K562 (cell line): Measurements from ENCODE around the gene OR2S2. TPM values are rescaled to one million over a fixed set of nuclear protein-coding genes. Genes with fewer than 3 reads are reported as not detected.

Experiments
- HOXB6 ChIP-seq: fragments of 250-450 bp; sonication (Bioruptor Pico); IDR thresholded peaks from 2 replicates; pipeline ENCODE4 v1.5.1; 2022; ENCODE audit warnings: mild to moderate bottlenecking, borderline replicate concordance
- MAZ ChIP-seq, 2 experiments: fragments of 450-650 bp in 1 of 2; sonication (generic) in 1 of 2; formaldehyde crosslinking; IDR thresholded peaks in 1 of 2; conservative IDR thresholded peaks in 1 of 2; 2 replicates each; pipeline versions ENCODE4 v1.4.0 to v1.5.0; 2020; ENCODE audit warnings: mild to moderate bottlenecking in 1 of 2, missing genetic modification reagents in 1 of 2
- MECOM ChIP-seq: fragments of 250-450 bp; sonication (Bioruptor Pico); IDR thresholded peaks from 2 replicates; pipeline ENCODE4 v1.8.0; 2022; ENCODE audit warnings: inconsistent platforms
- MIER1 ChIP-seq: fragments of 450-650 bp; IDR thresholded peaks from 2 replicates; pipeline ENCODE4 v1.6.1; 2016; ENCODE audit warnings: antibody characterized with exemption, mild to moderate bottlenecking, low read depth
- NELFE ChIP-seq: IDR thresholded peaks from 2 replicates; pipeline ENCODE4 v1.6.1; 2011; ENCODE audit warnings: mild to moderate bottlenecking; ENCODE audit not compliant: insufficient read depth, insufficient read length
- PML ChIP-seq: IDR thresholded peaks from 2 replicates; pipeline ENCODE4 v1.6.1; 2012; ENCODE audit warnings: low read length, inconsistent platforms
- POLR3A ChIP-seq: IDR thresholded peaks from 2 replicates; pipeline ENCODE4 v1.6.1; 2011; ENCODE audit warnings: borderline replicate concordance, mild to moderate bottlenecking, moderate library complexity; ENCODE audit not compliant: insufficient read length, insufficient read depth; ENCODE audit errors: extremely low read depth
- REST ChIP-seq, 2 experiments: fragments of 450-650 bp; formaldehyde crosslinking in 1 of 2; IDR thresholded peaks; 2 replicates each; pipeline versions ENCODE4 v1.4.0 to v1.6.1; 2014 to 2020; ENCODE audit warnings: mild to moderate bottlenecking in 2 of 2, borderline replicate concordance in 1 of 2, low read depth in 1 of 2
- RHOXF2B ChIP-seq: fragments of 250-450 bp; sonication (Bioruptor Pico); conservative IDR thresholded peaks from 2 replicates; pipeline ENCODE4 v1.5.1; 2021
- SAFB ChIP-seq: fragments of 200-400 bp; formaldehyde crosslinking; IDR thresholded peaks from 2 replicates; pipeline ENCODE4 v1.6.1; 2017; ENCODE audit warnings: low read depth, low read length, borderline replicate concordance
- SMAD1 ChIP-seq: fragments of 150-350 bp; IDR thresholded peaks from 2 replicates; pipeline ENCODE4 v1.6.1; 2014; ENCODE audit warnings: low read length, low read depth; ENCODE audit not compliant: partially characterized antibody
- STAG1 ChIP-seq: sonication (generic); formaldehyde crosslinking; IDR thresholded peaks from 2 replicates; pipeline ENCODE4 v1.5.0; 2020; ENCODE audit warnings: missing genetic modification reagents, borderline replicate concordance
- SUPT5H ChIP-seq: fragments of 450-650 bp; IDR thresholded peaks from 2 replicates; pipeline ENCODE4 v1.6.1; 2016
- TEAD1 ChIP-seq, 2 experiments: fragments of 450-650 bp in 1 of 2; sonication (generic) in 1 of 2; formaldehyde crosslinking; IDR thresholded peaks; 2 replicates each; pipeline versions ENCODE4 v1.4.0 to v1.8.0; 2020 to 2022; ENCODE audit warnings: mild to moderate bottlenecking in 2 of 2, missing genetic modification reagents in 1 of 2
- TSC22D4 ChIP-seq: fragments of 450-650 bp; IDR thresholded peaks from 2 replicates; pipeline ENCODE4 v1.6.1; 2016; ENCODE audit warnings: missing genetic modification characterization, missing biosample characterization, control low read depth
- XRCC5 ChIP-seq: fragments of 200-400 bp; formaldehyde crosslinking; IDR thresholded peaks from 2 replicates; pipeline ENCODE4 v1.6.1; 2017; ENCODE audit warnings: low read depth, mild to moderate bottlenecking, low read length
- ZBTB1 ChIP-seq: sonication (generic); formaldehyde crosslinking; IDR thresholded peaks from 2 replicates; pipeline ENCODE4 v1.8.1; 2023; ENCODE audit warnings: missing genetic modification reagents, low read depth, mild to moderate bottlenecking, borderline replicate concordance
- ZNF766 ChIP-seq: fragments of 200-800 bp; sonication (Bioruptor generic); conservative IDR thresholded peaks from 2 replicates; pipeline ENCODE4 v1.6.1; 2016; ENCODE audit warnings: missing genetic modification characterization, missing compliant biosample characterization
- polyA plus RNA-seq, 8 experiments: library from polyadenylated mRNA; depleted of rRNA in 4 of 8; stranded (reverse) in 5 of 8; unstranded in 3 of 8; fragments of >200 nt; fragmentation: Nextera tagmentation in 2 of 8; fragmentation: Illumina TruSeq in 1 of 8; extraction: Ambion mirVana in 2 of 8; extraction: Trizol in 1 of 8; gene quantifications; 2 replicates each; pipeline versions ENCODE4 v1.2.1 to v1.2.3, GENCODE V29; 2011 to 2014; ENCODE audit warnings: inconsistent platforms in 1 of 8, missing spikeins in 1 of 8
- total RNA-seq, 7 experiments: library from RNA; depleted of rRNA in 6 of 7; stranded (reverse); fragments of >200 nt in 6 of 7; fragmentation: Illumina TruSeq in 2 of 7; extraction: Trizol in 2 of 7; gene quantifications; 2 replicates each; pipeline versions ENCODE4 v1.2.1 to v1.2.3, GENCODE V29; 2011 to 2021; ENCODE audit warnings: low replicate concordance in 1 of 7
- TF ChIP-seq, protein P1 (sequence below): fragments of 250-450 bp; sonication (Bioruptor Pico); IDR thresholded peaks from 2 replicates; pipeline ENCODE4 v1.8.0; 2022; ENCODE audit warnings: moderate library complexity, mild to moderate bottlenecking, inconsistent platforms

Gene OR2S2
- total and polyA plus RNA-seq, 9 of the 15 experiments (the other 6 are each of a cell fraction or from before 2014, with no cell fraction given): not detected

GRCh38 chr9:35914301-35914807 lies 43.6 kb downstream of the OR2S2 start (continued):
- no peak for TF ChIP-seq NELFE
- TF ChIP-seq, protein P1, sequence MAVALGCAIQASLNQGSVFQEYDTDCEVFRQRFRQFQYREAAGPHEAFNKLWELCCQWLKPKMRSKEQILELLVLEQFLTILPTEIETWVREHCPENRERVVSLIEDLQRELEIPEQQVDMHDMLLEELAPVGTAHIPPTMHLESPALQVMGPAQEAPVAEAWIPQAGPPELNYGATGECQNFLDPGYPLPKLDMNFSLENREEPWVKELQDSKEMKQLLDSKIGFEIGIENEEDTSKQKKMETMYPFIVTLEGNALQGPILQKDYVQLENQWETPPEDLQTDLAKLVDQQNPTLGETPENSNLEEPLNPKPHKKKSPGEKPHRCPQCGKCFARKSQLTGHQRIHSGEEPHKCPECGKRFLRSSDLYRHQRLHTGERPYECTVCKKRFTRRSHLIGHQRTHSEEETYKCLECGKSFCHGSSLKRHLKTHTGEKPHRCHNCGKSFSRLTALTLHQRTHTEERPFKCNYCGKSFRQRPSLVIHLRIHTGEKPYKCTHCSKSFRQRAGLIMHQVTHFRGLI (CRISPR knock-in tag): no peak
- TF ChIP-seq RHOXF2B (CRISPR knock-in tag): no peak
- TF ChIP-seq XRCC5: no peak
- no peak for TF ChIP-seq POLR3A
- no peak for TF ChIP-seq ZBTB1
- no peak for TF ChIP-seq STAG1 (CRISPR knock-in tag)
- TF ChIP-seq SUPT5H: no peak
- peak; percentile 35; the same call in 1 of the 2 replicates for TF ChIP-seq REST (IDR thresholded peaks at IDR 0.05; ENCODE audit: borderline replicate concordance)
- no peak for TF ChIP-seq REST (CRISPR knock-in tag; IDR thresholded peaks at IDR 0.05; ENCODE audit: low read depth)
- no peak for TF ChIP-seq MECOM
- TF ChIP-seq MIER1: no peak
- no peak for TF ChIP-seq TSC22D4 (tag)
- TF ChIP-seq SAFB: no peak
- peak; percentile 80; the same call in 1 of the 2 replicates for TF ChIP-seq ZNF766 (CRISPR knock-in tag)
- TF ChIP-seq MAZ (CRISPR knock-in tag; conservative IDR thresholded peaks at IDR 0.05 in 1 of 2, IDR thresholded peaks at IDR 0.05 in 1 of 2): peak; percentile 31 to 47; a peak in 2 of 4 replicates
- TF ChIP-seq HOXB6: no peak
- TF ChIP-seq PML: no peak
- TF ChIP-seq SMAD1: no peak
- peak in 1 of 2 experiments; percentile 87; a peak in 2 of 4 replicates for TF ChIP-seq TEAD1 (CRISPR knock-in tag; IDR thresholded peaks at IDR 0.05)
